CD4-positive, alpha-beta T cell treated with Interferon gamma for 1 hour (primary cell): Measurements from ENCODE around the gene MPDU1.
"Not testable (repeated sequence)": the region's sequence is repeated elsewhere in the genome, so short reads cannot be mapped to it uniquely, and the experiment has no call there.

ENCODE experiments used
- DNase-seq: peaks from one replicate; pipeline ENCODE4 v3.0.0-alpha.2; 2020

MPDU1 gene

DNA sequence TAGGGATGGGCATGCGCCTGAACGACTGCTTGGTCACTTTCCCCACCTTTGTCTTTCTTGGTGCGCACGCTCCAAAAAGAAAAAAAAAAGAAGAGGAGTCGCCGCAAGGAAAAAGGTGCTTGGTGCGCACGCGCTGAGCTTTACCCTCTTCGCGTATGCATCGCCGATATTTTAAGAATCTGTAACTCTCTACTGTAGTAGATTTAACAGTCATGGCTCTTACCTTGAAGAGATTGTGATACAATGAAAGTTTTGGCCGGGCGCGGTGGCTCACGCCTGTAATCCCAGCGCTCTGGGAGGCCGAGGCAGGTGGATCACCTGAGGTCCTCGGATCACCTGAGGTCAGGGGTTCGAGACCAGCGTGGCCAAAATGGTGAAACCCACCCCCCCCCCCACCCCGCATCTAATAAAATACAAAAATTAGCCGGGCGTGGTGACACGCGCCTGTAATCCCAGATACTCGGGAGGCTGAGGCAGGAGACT is 31.7 kb downstream of the MPDU1 start:
- DNase-seq, result no peak

DNA sequence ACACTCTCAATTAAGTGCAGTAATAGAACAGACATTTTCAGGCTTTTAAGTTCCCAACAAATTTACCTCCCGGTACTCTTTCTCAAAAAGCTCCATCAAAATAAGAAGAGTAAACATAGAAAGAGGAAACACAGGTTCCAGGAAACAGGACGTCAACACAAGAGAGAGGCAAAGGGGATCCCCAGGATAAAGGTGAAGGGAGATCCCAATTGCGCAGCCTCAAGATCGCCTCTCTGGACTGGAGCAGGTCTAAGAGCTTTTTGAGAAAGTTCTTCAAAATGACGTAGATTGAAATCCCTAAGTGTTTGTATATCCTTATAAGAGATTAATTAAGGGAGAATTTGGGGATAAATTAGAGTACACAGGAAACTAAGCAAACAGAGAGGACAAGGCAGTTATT is 35.0 kb downstream of the MPDU1 start:
- DNase-seq, result no peak

DNA sequence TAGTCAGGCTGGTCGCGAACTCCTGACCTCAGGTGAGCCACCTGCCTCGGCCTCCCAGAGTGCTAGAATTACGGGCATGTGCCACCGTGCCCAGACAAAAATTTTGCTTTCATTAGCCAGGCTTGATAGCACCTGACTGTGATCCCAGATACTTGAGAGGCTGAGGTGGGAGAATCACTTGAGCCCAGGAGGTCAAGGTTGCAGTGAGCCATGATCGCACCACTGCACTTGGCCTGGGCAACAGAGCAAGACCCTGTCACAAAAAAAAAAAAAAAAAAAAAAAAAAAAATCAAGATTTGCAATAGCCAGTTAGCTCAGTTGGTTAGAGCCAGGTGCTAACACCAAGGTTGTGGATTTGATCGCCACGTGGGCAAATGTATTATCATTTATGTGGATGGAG is 37.2 kb downstream of the MPDU1 start:
- no peak for DNase-seq

DNA sequence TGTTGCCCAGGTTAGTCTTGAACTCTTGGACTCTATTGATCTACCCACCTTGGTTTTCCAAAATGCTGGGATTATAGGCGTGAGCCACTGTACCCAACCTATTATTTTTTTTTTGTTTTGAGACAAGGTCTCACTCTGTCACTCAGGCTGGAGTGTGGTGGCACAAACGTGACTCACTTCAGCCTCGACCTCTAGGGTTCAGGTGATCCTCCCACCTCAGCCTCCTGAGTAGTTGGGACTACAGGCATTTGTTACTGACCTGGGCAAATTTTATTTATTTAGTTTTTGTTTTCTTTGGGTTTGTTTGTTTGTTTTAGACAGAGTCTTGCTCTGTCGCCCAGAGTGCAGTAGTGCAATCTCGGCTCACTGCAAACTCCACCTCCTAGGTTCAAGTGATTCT is 40.0 kb downstream of the MPDU1 start:
- no peak for DNase-seq

DNA sequence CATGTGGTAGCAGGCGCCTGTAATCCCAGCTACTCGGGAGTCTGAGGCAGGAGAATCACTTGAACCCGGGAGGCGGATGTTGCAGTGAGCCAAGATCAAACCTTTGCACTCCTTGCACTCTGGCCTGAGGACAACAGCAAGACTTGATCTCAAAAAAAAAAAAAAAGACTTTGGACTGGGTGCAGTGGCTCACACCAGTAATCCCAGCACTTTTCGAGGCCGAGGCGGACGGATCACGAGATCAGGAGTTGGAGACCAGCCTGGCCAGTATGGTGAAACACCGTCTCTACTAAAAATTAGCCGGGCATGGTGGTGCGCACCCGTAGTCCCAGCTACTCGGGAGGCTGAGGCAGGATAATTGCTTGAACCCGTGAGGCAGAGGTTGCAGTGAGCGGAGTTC is 42.1 kb downstream of the MPDU1 start:
- DNase-seq, result not testable (repeated sequence)

DNA sequence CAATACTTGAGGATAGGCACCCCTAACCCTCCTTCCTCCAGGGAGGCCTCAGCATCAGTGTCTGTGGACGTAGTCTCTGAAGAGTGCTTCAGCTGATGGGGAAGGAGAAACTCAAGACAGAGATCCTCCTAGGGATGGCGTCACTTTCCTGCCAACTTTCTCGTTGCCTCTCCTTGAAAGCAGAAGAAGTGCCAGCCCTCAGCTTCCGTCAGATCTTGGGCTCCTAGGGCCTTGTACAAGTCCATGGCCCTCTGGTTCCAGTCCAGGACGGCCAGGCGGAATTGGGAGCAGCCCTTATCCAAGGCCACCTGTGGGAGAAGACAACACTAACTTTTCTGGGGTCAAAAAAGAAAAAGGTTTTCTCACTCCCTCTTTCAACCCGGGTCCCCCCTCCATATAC is 42.7 kb downstream of the MPDU1 start:
- peak; percentile 28 for DNase-seq

DNA sequence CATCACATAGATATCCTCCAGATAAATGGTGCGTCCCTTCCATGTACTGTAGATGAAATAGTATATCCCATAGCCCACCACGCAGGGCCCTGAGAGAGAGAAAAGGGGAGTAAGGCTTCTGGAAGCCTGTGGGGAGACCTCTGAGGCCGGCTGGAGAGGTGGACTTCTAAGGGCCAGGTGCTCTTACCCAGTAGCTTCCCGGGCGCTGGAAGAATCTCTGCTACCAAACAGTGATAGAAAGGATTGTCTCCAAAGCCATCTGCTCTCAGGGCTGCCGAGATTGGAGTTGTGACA is 43.3 kb downstream of the MPDU1 start:
- no peak for DNase-seq

DNA sequence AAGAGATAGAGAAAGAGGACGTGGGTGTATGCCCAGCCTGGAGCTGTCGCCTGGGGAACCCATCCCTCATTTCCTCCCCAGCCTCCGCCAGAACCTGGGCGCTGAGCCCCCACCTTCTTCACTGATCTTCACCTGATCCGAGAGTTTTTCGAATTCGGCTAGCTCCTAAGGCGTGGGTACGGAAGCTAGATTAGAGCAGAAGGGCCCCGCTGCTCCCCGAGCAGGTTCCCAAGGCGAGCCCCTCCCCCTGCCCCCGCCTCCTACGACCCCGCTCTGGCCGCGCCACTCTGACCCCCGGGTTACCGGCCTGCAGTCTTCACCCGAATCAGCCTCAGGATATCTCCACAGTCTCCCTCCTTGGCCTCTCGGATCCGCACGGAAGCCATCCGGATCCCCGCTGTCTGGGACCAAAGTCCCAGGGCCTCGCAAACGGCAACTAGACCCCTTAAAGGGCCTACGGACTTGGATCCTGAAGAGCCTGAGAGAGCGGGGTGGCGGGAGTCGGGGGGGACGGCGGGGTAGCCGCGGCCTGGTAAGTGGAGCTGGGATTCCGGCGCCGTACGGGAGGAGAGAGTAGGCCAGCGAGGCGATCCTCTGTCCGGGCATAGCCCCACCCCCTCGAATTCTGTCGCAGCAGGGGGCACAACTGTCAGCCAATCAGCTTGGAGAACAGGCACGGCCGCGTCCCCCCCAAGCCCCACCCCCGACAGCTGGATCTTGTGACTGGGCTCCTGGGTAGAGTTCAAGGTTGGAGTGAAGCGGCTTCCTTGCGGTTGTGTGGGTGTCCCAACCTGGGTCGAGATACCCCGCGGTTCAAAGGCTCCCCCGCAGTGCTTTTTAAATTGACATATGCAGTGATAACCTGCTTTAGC is 43.8 kb downstream of the MPDU1 start, which contains the start of gene SAT2:
SAT2 (minus strand) TSS at position 572 of the 872 bp plus-strand sequence; CDS start at position 386, 186 bp downstream.
- DNase-seq, result peak; percentile 90

DNA sequence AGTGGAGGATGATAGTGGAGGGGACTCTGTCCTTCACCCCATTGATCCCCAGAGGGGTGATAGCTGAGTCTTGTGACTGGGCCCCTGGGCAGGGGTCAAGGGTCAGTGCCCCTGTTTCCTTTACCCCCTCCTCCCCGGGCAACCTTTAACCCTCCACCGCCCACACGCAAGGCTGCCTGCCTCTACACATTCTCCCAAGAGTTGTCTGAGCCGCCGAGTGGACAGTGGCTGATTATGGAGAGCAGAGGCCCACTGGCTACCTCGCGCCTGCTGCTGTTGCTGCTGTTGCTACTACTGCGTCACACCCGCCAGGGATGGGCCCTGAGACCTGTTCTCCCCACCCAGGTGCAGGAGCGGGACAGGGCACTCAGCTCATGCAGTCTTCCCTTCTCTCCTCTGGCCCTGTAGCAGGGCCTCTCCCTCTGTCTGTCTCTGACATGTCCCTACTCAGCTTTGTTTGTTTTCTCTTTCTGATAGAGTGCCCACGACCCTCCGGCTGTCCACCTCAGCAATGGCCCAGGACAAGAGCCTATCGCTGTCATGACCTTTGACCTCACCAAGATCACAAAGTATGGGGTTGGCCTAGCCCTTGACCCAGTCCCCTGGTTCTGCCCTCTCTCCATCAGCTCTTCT is 46.4 kb downstream of the MPDU1 start, which contains the start of gene SHBG:
SHBG (plus strand) TSS at position 197 of the 633 bp plus-strand sequence; CDS start at position 235, 38 bp downstream.
- DNase-seq, result no peak

DNA sequence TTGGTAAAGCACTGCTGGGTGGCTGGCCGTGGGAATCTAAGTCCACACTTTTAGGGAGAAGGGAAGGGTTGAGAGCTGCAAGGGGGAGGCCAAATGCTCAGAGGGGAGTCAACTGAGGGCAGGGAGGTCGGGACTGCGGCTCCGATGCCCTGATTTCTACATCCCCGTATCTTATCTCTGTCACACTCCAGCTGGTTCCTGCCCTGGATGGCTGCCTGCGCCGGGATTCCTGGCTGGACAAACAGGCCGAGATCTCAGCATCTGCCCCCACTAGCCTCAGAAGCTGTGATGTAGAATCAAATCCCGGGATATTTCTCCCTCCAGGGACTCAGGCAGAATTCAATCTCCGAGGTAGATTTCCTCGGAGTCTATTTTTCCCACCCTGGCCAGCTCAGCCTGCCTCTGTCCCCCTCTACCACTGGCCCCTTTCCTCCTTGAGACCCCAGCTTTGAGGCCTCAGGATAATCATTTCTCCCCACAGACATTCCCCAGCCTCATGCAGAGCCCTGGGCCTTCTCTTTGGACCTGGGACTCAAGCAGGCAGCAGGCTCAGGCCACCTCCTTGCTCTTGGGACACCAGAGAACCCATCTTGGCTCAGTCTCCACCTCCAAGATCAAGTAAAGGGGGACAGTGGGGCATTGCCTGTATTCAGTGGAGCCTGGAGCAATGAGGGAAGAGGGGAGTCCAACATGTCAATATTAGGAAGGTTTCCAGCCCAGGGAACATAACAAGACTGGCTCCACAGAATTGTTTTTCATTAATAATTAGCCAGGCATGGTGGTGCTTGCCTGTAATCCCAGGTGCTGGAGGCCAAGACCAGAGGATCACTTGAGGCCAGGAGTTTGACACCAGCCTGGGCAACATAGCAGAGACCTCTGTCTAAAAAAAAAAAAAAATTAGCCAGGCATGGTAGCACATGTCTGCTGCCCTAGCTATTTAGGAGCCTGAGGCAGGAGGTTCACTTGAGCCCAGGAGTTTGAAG is 48.0 kb downstream of the MPDU1 start:
- no peak for DNase-seq

DNA sequence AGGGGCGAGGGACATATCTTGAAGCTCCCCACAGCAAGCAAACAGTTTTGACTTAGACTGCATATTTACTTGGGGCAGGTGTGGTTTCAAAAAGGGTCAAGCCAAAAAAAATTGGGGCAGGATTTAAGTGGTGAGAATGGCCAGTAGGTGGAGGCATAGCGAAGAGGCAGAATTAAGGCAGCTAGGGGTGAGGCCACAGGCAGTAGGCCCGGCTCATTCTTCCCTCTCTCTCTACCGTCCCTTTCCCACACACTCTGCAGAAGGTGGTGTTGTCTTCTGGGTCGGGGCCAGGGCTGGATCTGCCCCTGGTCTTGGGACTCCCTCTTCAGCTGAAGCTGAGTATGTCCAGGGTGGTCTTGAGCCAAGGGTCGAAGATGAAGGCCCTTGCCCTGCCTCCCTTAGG is 48.8 kb downstream of the MPDU1 start:
- DNase-seq, result peak; percentile 37

DNA sequence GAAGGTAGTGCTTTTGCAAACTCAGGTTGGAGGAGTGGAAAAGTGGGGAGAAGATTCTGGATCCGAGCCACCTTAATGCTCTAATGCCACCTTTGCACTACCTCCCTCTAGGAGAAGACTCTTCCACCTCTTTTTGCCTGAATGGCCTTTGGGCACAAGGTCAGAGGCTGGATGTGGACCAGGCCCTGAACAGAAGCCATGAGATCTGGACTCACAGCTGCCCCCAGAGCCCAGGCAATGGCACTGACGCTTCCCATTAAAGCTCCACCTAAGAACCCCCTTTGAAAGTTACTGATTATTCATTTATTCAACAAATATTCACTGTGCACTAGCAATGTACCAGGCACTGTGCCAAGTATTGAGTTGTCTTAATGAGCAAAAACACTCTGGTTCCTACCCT is 49.4 kb downstream of the MPDU1 start:
- DNase-seq, result no peak

DNA sequence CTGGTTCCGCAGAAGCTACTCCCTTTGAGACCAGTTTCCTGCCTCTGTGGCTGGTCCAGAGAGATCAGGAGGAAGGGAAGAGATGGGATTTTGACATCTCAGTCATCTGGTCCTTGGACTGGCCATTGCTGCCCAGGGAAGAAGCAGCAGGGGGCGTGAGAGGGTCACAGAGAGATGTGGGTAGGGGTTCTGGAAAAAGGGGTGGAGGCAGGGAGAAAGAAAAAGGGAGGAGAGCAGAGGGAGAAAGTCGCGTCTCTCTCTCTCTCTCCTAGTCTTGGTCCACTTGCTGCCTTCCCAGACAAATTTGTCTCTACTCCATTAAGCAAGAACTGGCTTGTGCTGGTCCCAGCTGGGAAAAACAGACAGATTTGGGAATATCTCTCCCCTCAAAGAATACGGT is 50.7 kb downstream of the MPDU1 start:
- no peak for DNase-seq

DNA sequence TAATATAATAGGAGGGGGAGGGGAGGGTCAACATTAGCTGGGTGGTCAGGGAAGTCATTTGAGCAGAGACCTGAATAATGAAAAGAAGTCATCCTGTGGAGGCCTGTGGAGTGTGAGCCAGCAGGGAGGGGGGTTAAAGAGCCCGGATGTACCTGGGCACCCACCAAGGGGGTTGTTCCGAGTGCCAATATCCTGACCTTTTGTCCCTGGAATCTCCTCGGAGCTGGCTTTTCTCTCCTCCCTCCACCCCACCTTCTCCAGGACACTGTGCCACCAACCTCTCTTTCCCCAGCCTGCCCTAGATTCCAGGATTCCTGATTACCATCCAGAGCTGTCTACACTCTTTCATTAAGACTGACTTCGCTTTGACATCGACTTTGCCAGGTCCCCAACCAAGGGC is 52.5 kb downstream of the MPDU1 start:
- no peak for DNase-seq
